Activated B cell treated with CpG ODN at 0.5 μM for 24 hours (primary cell): Measurements from ENCODE around the gene WEE2. TPM values are rescaled to one million over a fixed set of nuclear protein-coding genes. Genes with fewer than 3 reads are reported as not detected.

ENCODE experiments used
- ATAC-seq: fragments of 200-7000 bp; cut with Tn5 transposase; one replicate; pipeline ENCODE4 v1.10.0; 2021; ENCODE audit warnings: low read depth, mild to moderate bottlenecking, moderate library complexity
- CTCF ChIA-PET: fragments of 350-600 bp; sonication (Branson Sonifier 250); formaldehyde crosslinking; loops from one replicate; lab custom pipeline; 2021; ENCODE audit warnings: antibody characterized with exemption; lab: Charles Lee
- POLR2A ChIA-PET: fragments of 350-600 bp; sonication (Branson Sonifier 250); formaldehyde crosslinking; loops from one replicate; lab custom pipeline; 2021; ENCODE audit warnings: antibody characterized with exemption; lab: Charles Lee
- DNase-seq: peaks from one replicate; pipeline ENCODE4 v3.0.0; 2022
- H3K27ac Mint-ChIP-seq: one replicate; pipeline ENCODE4 v1.8.0; 2020; ENCODE audit warnings: mixed read lengths
- H3K27me3 Mint-ChIP-seq: one replicate; pipeline ENCODE4 v1.8.0; 2021; ENCODE audit warnings: mixed read lengths
- H3K36me3 Mint-ChIP-seq: one replicate; pipeline ENCODE4 v1.8.0; 2021; ENCODE audit warnings: low read depth, mixed read lengths
- H3K4me1 Mint-ChIP-seq: one replicate; pipeline ENCODE4 v1.8.0; 2021; ENCODE audit warnings: mixed read lengths
- H3K4me3 Mint-ChIP-seq: one replicate; pipeline ENCODE4 v1.8.0; 2020; ENCODE audit warnings: mild to moderate bottlenecking, mixed read lengths
- H3K9me3 Mint-ChIP-seq: one replicate; pipeline ENCODE4 v1.8.0; 2020; ENCODE audit warnings: mixed read lengths
- intact Hi-C: fragments of 100-400 bp; cut with micrococcal nuclease; formaldehyde crosslinking; loops from one replicate; pipeline ENCODE4 v1.15.1; 2024
- total RNA-seq: library from RNA; stranded (reverse); gene quantifications from 2 replicates; pipeline ENCODE4 v1.2.3, GENCODE V29; 2022
- TF ChIP-seq, protein P1 (sequence below): fragments of 200-600 bp; IDR thresholded peaks from one replicate; pipeline ENCODE4 v1.8.0; 2022; ENCODE audit warnings: antibody characterized with exemption, mild to moderate bottlenecking

WEE2 gene
- not detected in 2 replicates for total RNA-seq

DNA sequence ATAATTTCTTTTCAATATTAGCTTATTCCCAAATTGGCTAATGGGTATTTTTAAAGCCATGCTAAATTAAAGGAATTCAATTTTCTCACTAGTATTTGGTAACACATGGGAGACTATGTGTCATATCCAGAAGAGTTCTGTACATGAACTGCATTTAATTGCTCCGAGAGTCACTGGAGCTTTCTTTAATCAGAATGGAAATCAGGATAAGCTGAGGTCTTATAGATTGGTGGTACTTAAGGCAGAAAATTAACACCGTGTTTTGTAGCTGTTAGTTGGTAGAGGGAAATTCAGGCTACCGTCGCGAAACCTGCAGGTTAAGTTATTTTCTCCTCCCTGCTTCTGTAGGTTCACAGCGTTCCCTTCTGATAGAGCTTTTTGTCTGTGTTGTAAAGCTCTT, at the start of gene WEE2:
WEE2 (plus strand) TSS at position 3 of the 400 bp plus-strand sequence. CDS start 406 bp downstream, outside the sequence.
- TF ChIP-seq, protein P1, sequence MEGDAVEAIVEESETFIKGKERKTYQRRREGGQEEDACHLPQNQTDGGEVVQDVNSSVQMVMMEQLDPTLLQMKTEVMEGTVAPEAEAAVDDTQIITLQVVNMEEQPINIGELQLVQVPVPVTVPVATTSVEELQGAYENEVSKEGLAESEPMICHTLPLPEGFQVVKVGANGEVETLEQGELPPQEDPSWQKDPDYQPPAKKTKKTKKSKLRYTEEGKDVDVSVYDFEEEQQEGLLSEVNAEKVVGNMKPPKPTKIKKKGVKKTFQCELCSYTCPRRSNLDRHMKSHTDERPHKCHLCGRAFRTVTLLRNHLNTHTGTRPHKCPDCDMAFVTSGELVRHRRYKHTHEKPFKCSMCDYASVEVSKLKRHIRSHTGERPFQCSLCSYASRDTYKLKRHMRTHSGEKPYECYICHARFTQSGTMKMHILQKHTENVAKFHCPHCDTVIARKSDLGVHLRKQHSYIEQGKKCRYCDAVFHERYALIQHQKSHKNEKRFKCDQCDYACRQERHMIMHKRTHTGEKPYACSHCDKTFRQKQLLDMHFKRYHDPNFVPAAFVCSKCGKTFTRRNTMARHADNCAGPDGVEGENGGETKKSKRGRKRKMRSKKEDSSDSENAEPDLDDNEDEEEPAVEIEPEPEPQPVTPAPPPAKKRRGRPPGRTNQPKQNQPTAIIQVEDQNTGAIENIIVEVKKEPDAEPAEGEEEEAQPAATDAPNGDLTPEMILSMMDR = no peak
- Mint-ChIP-seq H3K36me3 (no peaks in the 10 kb centered on the region), H3K27me3 (no peaks in the 10 kb centered on the region), H3K27ac (no peak within 1 kb of the TSS), H3K4me3 (no peak within 1 kb of the TSS), H3K9me3 (no peaks in the 10 kb centered on the region), H3K4me1 (no peaks in the 10 kb centered on the region)
- ChIA-PET CTCF (interaction anchor here (0.7 to 1.5 kb wide), 3 partner anchors 27 to 53 kb away, joined by 3 to 8 read pairs (median 3); partner anchors contain the start of gene SSBP1), POLR2A (no interaction called here)
- ATAC-seq = no peak
- intact Hi-C loops = no loop called here
- DNase-seq = no peak

DNA sequence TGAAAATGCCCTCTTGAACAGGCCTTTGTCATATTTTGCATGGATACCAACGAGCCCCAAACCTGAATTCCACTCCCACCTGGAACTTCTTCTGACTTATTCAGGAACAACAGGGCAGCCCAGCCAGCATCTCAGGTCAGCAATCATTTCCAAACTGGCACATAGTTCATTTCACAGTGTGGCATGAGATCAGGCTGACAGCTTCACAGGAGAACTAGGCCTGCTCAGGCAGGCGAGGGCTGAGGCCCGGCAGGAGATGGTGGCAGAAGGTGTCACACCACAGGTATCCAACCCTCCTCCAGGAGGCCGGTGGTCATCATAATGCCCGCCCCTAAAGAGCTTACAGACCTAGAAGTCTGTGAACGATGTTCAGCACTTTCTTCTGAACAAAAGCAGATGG, 48.7 kb upstream of the WEE2 start:
- Mint-ChIP-seq H3K4me3 (no peak overlapping the region), H3K36me3 (peaks cover 71% of the 10 kb centered on the region), H3K27ac (peak overlapping the region; percentile 47), H3K9me3 (no peaks in the 10 kb centered on the region), H3K27me3 (no peaks in the 10 kb centered on the region), H3K4me1 (peaks cover 14% of the 10 kb centered on the region)
- TF ChIP-seq, protein P1 = no peak
- ATAC-seq (no peak), DNase-seq (no peak)
- POLR2A ChIA-PET = no interaction called here
- CTCF ChIA-PET = interaction anchor here (1.2 to 1.5 kb wide), 3 partner anchors 10 to 125 kb away, joined by 4 read pairs; no protein-coding TSS in a partner anchor
- intact Hi-C loops = loop anchor here (10.0 kb wide), 2 partner anchors 465 to 585 kb away; partner anchors contain the start of gene TMEM178B

DNA sequence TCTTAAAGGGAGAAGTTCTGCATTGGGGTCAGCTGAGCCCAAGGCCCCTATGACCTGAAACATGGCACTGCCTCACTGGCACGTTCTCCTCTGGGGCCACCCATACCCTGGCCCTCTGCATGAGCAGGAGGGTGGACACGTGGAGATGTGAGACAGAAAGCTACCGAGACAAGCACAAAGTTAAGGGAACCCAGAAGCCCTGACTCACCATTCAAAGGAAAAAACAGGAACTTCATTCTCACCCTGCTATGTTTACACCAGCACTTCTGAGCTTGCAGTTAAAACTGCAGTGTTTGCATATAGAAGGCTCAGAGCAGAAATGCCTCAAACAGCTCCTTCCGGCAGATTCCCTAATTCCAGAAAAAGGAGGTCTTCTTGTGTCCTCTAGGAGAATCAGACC, 47.9 kb upstream of the WEE2 start:
- H3K36me3 Mint-ChIP-seq = peaks cover 75% of the 10 kb centered on the region
- intact Hi-C loops = no loop called here
- CTCF ChIA-PET = interaction anchor here (0.7 to 1.2 kb wide), 2 partner anchors 11 to 78 kb away, joined by 3 to 4 read pairs; partner anchors contain the start of gene SSBP1

DNA sequence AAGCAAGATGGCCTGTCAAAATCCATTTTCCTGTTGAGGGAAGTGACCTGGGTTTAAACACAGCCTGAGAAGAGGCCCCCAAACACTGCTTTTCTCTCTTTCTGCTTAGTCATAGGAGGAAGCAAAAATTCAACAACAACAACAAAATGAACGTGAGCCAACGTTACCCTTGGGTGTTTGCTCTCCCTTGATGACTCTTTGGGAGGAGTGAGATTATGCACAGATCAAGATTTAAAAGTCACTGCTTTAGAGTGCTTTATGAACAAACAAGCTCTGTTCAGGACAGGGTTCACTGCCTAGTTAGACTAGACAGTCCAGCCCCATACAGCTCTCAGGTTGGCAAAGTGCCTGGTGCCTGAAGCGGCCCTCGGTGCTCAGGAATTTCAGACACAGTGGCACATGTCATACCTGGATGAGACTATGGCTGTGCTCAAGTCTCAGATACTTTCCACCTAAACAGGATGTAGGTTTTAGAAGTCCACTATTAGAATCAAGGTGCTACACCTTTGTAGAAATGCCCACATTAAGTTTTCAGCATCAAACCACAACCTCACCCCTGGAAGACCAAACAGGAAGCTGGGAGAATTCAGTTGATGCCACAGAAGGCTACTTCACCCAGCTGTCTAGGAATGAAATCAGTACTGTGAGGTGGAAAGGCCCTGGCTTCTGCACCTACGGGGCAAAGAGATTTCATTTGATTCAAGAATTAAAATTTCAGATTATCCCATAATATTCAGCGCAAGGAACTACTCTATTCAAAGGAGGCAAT, 44.9 kb upstream of the WEE2 start:
- ChIA-PET POLR2A (no interaction called here), CTCF (no interaction called here)

More for the DNA sequence above, 47.9 kb upstream of the WEE2 start:
- H3K27ac Mint-ChIP-seq = peak overlapping the region; percentile 47
- peaks cover 13% of the 10 kb centered on the region for H3K4me1 Mint-ChIP-seq
- ATAC-seq = no peak
- TF ChIP-seq, protein P1 = no peak
- POLR2A ChIA-PET = interaction anchor here (0.5 kb wide), 1 partner anchor 592 kb away, joined by 6 read pairs; no protein-coding TSS in a partner anchor
- no peak overlapping the region for H3K4me3 Mint-ChIP-seq
- H3K27me3 Mint-ChIP-seq = no peaks in the 10 kb centered on the region
- no peaks in the 10 kb centered on the region for H3K9me3 Mint-ChIP-seq
- DNase-seq = no peak

DNA sequence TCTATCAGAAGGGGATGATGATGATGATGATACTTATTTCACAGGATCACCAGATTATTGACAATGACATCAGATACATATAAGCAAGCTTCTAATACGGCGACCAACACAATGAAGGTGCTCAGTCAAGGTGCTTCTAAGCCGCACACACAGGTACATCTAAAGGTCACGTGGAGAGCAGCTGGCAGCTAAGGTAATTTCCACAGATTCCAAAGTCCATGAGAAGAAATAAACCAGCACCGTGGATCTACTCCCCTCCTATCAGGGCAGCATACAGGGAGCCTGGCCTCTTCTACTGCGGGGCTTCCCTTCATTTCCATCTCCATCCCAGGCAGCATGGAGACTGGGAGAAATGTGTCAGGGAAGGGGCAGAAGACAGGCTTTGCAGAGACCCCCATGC, 43.7 kb upstream of the WEE2 start:
- H3K27ac Mint-ChIP-seq = no peak overlapping the region
- ChIA-PET POLR2A (no interaction called here), CTCF (no interaction called here)
- no peaks in the 10 kb centered on the region for H3K27me3 Mint-ChIP-seq
- peaks cover 13% of the 10 kb centered on the region for H3K4me1 Mint-ChIP-seq
- no peaks in the 10 kb centered on the region for H3K9me3 Mint-ChIP-seq
- DNase-seq (no peak), ATAC-seq (no peak)
- TF ChIP-seq, protein P1 = no peak
- intact Hi-C loops = no loop called here
- H3K4me3 Mint-ChIP-seq = no peak overlapping the region
- H3K36me3 Mint-ChIP-seq = peaks cover 85% of the 10 kb centered on the region

More for the DNA sequence above, 44.9 kb upstream of the WEE2 start:
- TF ChIP-seq, protein P1 = no peak
- DNase-seq (no peak), ATAC-seq (no peak)
- H3K4me3 Mint-ChIP-seq = no peak overlapping the region
- intact Hi-C loops = no loop called here
- peaks cover 84% of the 10 kb centered on the region for H3K36me3 Mint-ChIP-seq
- H3K4me1 Mint-ChIP-seq = peaks cover 13% of the 10 kb centered on the region
- no peaks in the 10 kb centered on the region for H3K27me3 Mint-ChIP-seq
- H3K27ac Mint-ChIP-seq = peak overlapping the region; percentile 42
- no peaks in the 10 kb centered on the region for H3K9me3 Mint-ChIP-seq
